ENCODE results near the gene FASTKD3. TPM values are rescaled to one million over a fixed set of nuclear protein-coding genes. Genes with fewer than 3 reads are reported as not detected.

The FASTKD3 gene
- total RNA-seq, 1 experiment from 2014 or later: 9.9 TPM

DNA sequence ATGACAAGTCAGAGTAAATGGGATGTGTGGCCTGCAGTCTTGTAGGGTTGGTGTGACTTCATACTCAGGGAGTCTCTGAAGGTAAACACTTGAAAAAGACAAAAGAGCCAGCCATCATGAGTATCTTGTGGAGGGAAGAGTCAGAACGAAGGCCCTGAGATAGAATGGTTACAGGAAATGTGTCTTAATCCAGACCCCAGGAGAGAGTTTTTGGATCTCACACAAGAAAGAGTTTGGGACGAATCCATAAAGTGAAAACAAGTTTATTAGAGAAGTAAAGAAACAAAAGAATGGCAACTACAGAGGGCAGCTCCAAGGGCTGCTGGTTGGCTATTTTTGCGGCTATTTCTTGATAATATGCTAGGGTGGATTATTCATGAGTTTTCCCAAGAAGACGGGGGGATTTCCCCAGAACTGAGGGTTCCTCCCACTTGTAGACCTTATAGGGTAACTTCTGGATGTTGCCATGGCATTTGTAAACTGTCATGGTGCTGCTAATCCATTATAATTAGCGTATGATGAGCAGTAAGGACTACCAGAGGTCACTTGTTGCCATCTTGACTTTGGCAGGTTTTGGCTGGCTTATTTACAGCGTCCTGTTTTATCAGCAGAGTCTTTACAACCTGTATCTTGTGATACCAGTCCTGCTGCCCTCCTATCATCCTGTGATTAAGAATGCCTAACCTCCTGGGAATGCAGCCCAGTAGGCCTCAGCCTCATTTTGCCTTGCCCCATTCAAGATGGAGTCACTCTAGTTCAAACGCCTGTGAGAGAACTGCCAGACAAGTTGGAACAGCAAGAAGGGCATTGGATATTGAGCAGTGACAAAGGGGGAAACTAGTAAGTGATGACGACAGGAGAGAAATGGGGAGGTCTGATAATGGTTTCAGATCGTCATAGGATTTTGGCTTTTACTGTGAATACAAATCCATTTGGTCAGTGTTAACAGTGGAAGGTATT lies 34.1 kb upstream of the FASTKD3 start:
- H3K36me3 ChIP-seq (ENCODE audit: control insufficient read depth, insufficient read depth, low read length): peaks cover 13% of the 10 kb centered on the region
- no peak for DNase-seq (ENCODE audit: low read depth, low spot score)
- POLR2A ChIA-PET: no interaction called here
- ATAC-seq: no peak
- BruUV-seq (replicated peaks): no TSS peak
- H3K27ac ChIP-seq (ENCODE audit: low read length): no peak overlapping the region
- no peaks in the 10 kb centered on the region for H3K4me1 ChIP-seq (ENCODE audit: control insufficient read depth, insufficient read depth, low read length)
- TF ChIP-seq, protein P1, sequence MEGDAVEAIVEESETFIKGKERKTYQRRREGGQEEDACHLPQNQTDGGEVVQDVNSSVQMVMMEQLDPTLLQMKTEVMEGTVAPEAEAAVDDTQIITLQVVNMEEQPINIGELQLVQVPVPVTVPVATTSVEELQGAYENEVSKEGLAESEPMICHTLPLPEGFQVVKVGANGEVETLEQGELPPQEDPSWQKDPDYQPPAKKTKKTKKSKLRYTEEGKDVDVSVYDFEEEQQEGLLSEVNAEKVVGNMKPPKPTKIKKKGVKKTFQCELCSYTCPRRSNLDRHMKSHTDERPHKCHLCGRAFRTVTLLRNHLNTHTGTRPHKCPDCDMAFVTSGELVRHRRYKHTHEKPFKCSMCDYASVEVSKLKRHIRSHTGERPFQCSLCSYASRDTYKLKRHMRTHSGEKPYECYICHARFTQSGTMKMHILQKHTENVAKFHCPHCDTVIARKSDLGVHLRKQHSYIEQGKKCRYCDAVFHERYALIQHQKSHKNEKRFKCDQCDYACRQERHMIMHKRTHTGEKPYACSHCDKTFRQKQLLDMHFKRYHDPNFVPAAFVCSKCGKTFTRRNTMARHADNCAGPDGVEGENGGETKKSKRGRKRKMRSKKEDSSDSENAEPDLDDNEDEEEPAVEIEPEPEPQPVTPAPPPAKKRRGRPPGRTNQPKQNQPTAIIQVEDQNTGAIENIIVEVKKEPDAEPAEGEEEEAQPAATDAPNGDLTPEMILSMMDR (IDR thresholded peaks at IDR 0.05): no peak
- TF ChIP-seq, protein P2, sequence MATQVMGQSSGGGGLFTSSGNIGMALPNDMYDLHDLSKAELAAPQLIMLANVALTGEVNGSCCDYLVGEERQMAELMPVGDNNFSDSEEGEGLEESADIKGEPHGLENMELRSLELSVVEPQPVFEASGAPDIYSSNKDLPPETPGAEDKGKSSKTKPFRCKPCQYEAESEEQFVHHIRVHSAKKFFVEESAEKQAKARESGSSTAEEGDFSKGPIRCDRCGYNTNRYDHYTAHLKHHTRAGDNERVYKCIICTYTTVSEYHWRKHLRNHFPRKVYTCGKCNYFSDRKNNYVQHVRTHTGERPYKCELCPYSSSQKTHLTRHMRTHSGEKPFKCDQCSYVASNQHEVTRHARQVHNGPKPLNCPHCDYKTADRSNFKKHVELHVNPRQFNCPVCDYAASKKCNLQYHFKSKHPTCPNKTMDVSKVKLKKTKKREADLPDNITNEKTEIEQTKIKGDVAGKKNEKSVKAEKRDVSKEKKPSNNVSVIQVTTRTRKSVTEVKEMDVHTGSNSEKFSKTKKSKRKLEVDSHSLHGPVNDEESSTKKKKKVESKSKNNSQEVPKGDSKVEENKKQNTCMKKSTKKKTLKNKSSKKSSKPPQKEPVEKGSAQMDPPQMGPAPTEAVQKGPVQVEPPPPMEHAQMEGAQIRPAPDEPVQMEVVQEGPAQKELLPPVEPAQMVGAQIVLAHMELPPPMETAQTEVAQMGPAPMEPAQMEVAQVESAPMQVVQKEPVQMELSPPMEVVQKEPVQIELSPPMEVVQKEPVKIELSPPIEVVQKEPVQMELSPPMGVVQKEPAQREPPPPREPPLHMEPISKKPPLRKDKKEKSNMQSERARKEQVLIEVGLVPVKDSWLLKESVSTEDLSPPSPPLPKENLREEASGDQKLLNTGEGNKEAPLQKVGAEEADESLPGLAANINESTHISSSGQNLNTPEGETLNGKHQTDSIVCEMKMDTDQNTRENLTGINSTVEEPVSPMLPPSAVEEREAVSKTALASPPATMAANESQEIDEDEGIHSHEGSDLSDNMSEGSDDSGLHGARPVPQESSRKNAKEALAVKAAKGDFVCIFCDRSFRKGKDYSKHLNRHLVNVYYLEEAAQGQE (IDR thresholded peaks at IDR 0.05; ENCODE audit: insufficient read depth in 1 of 2, low read depth in 2 of 2, low read length in 1 of 2): no peak
- TF ChIP-seq TCF7L2 (IDR thresholded peaks at IDR 0.05; ENCODE audit: low read depth, low read length) (no peak), POLR2AphosphoS5 (IDR thresholded peaks at IDR 0.05; ENCODE audit: low read depth, low read length) (no peak), SIN3A (IDR thresholded peaks at IDR 0.05; ENCODE audit: borderline replicate concordance, insufficient read depth, low read depth, low read length) (no peak)
- no peak overlapping the region for H3K4me3 ChIP-seq (ENCODE audit: low read depth in 2 of 2, low read length in 2 of 2)
- intact Hi-C loops (cut with micrococcal nuclease; ENCODE audit: unreplicated experiment): no loop called here
- H3K27me3 ChIP-seq (ENCODE audit: control insufficient read depth, insufficient read depth, low read length): no peaks in the 10 kb centered on the region
- CTCF ChIA-PET: no interaction called here
- peaks cover 13% of the 10 kb centered on the region for H3K9me3 ChIP-seq (ENCODE audit: control insufficient read depth, insufficient read depth, low read depth, low read length)
- in situ Hi-C loops (cut with HindIII; ENCODE audit: low pct_unique_long_range_greater_than_20kb, low sequenced_read_pairs): no loop called here

DNA sequence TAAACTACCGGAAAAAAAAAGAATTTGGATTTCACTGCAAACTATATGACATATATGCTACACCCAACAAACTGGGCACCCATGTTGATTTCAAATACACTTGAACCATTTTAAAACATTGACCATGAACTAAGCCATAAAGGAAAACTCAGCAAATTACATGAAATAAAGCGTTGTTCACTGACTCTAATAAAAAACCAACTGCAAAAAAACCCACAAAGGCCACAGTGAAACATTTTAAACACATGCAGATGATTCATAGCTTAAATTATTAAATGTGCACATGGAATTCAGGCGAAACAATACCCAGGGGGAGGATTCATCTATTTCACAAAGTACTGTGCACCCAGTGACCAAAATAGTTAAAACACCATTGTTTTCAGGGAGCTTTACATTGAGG lies 33.4 kb upstream of the FASTKD3 start:
- DNase-seq (ENCODE audit: low read depth, low spot score): no peak
- CTCF ChIA-PET: no interaction called here
- Histone ChIP-seq H3K27ac (ENCODE audit: low read length) (no peak overlapping the region), H3K4me1 (ENCODE audit: control insufficient read depth, insufficient read depth, low read length) (no peaks in the 10 kb centered on the region), H3K4me3 (ENCODE audit: low read depth in 2 of 2, low read length in 2 of 2) (no peak overlapping the region), H3K27me3 (ENCODE audit: control insufficient read depth, insufficient read depth, low read length) (no peaks in the 10 kb centered on the region), H3K36me3 (ENCODE audit: control insufficient read depth, insufficient read depth, low read length) (peaks cover 20% of the 10 kb centered on the region), H3K9me3 (ENCODE audit: control insufficient read depth, insufficient read depth, low read depth, low read length) (peaks cover 8% of the 10 kb centered on the region; the same call in 1 of the 2 replicates)
- BruUV-seq (replicated peaks): no TSS peak
- intact Hi-C loops (cut with micrococcal nuclease; ENCODE audit: unreplicated experiment) (no loop called here), in situ Hi-C loops (cut with HindIII; ENCODE audit: low pct_unique_long_range_greater_than_20kb, low sequenced_read_pairs) (no loop called here)
- POLR2A ChIA-PET: no interaction called here
- ATAC-seq: no peak
- TF ChIP-seq SIN3A (IDR thresholded peaks at IDR 0.05; ENCODE audit: borderline replicate concordance, insufficient read depth, low read depth, low read length) (no peak), TCF7L2 (IDR thresholded peaks at IDR 0.05; ENCODE audit: low read depth, low read length) (no peak), POLR2AphosphoS5 (IDR thresholded peaks at IDR 0.05; ENCODE audit: low read depth, low read length) (no peak)
- TF ChIP-seq, protein P2 (IDR thresholded peaks at IDR 0.05; ENCODE audit: insufficient read depth in 1 of 2, low read depth in 2 of 2, low read length in 1 of 2): no peak
- TF ChIP-seq, protein P1 (IDR thresholded peaks at IDR 0.05): no peak

All from Panc1 (cell line).